Inferior parietal cortex (tissue), 1 donor: Measurements from ENCODE around the gene B3GNT2.
"Not testable (repeated sequence)": the region's sequence is repeated elsewhere in the genome, so short reads cannot be mapped to it uniquely, and the experiment has no call there.

Experiments used
- DNase-seq: peaks from one replicate; pipeline ENCODE4 v3.0.0-alpha.2; 2016; ENCODE audit errors: extremely low spot score

The B3GNT2 gene

GRCh38 chr2:62234755-62235655 lies 39.1 kb downstream of the B3GNT2 start:
- peak; percentile 56 for DNase-seq

- DNase-seq = no peak
Observed at GRCh38 chr2:62236499-62236898, 40.6 kb downstream of the B3GNT2 start.

GRCh38 chr2:62238236-62238635 lies 42.3 kb downstream of the B3GNT2 start:
- DNase-seq = no peak

- no peak for DNase-seq
Observed at GRCh38 chr2:62240546-62240945, 44.6 kb downstream of the B3GNT2 start.

GRCh38 chr2:62243983-62244382 lies 48.1 kb downstream of the B3GNT2 start:
- no peak for DNase-seq

GRCh38 chr2:62248226-62248625 lies 52.3 kb downstream of the B3GNT2 start:
- no peak for DNase-seq

- no peak for DNase-seq
Observed at GRCh38 chr2:62250239-62250638, 54.3 kb downstream of the B3GNT2 start.

GRCh38 chr2:62254424-62255266 lies 58.7 kb downstream of the B3GNT2 start:
- DNase-seq = no peak

GRCh38 chr2:62257466-62257865 lies 61.6 kb downstream of the B3GNT2 start:
- no peak for DNase-seq

GRCh38 chr2:62263076-62263715 lies 67.3 kb downstream of the B3GNT2 start:
- no peak for DNase-seq

- DNase-seq = no peak
Observed at GRCh38 chr2:62264186-62264585, 68.3 kb downstream of the B3GNT2 start.

GRCh38 chr2:62265106-62265505 lies 69.2 kb downstream of the B3GNT2 start:
- no peak for DNase-seq

GRCh38 chr2:62266433-62267038 lies 70.6 kb downstream of the B3GNT2 start:
- DNase-seq = no peak

- no peak for DNase-seq
Observed at GRCh38 chr2:62267696-62268095, 71.8 kb downstream of the B3GNT2 start.

GRCh38 chr2:62268681-62269188 lies 72.8 kb downstream of the B3GNT2 start:
- not testable (repeated sequence) for DNase-seq

- no peak for DNase-seq
Observed at GRCh38 chr2:62270728-62271127, 74.8 kb downstream of the B3GNT2 start.
